ENCODE data around the gene SARDH. TPM values are rescaled to one million over a fixed set of nuclear protein-coding genes. Genes with fewer than 3 reads are reported as not detected.

SARDH gene
- total RNA-seq, 1 donor from 2014 or later = 0.63 TPM

DNA sequence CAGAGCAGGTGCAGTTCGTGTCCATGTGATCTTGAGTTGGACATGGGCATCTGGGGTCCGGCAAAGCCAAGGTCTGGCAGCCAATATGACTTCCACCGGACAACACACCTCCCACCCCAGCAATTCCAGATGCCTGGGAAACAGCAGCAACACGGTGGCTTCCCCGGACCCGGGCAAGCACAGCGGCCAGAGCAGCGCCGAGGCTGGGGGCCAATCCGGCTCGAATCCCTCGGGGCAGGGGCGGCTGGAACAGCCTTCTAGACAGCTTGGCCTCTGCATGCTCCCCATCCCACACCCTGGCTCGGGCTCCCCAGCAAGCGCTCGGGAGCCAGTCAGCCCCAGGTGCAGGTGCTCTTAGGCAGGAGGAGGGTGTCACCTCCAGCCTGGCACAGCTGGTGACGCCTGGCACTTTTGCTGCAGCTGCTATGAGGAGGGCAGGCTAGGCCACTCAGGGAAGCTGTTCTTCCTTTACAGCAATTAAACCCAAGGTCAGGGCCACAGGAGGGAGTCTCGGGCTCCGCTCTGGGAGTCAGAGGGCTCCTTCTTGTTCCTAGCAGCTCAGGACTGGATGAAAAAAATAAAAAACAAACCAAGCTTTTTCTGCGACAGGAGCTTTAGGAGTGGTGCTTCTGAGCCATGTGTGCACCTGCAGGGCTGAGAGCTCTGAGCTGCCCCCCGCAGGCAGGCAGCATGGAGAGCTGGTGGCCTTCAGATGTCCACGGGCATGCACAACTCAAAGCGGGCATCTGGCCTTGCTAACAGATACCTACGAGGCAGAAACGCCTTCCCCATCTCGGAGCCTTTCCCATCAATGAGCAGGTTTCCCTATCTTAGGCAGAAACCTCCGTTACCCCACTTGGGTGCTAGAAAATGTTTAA is 73.7 kb downstream of the SARDH start:
- Histone ChIP-seq H3K4me1 (peaks cover 8% of the 10 kb centered on the region), H3K36me3 (no peaks in the 10 kb centered on the region), H3K27me3 (ENCODE audit: low read depth) (peaks cover 85% of the 10 kb centered on the region), H3K9me3 (replicated peaks) (no peaks in the 10 kb centered on the region), H3K27ac (replicated peaks) (no peak overlapping the region), H3K4me3 (no peak overlapping the region)
- intact Hi-C loops (cut with micrococcal nuclease) = no loop called here
- DNase-seq = no peak
- no peak for TF ChIP-seq CTCF (IDR thresholded peaks at IDR 0.05; ENCODE audit: borderline replicate concordance)

DNA sequence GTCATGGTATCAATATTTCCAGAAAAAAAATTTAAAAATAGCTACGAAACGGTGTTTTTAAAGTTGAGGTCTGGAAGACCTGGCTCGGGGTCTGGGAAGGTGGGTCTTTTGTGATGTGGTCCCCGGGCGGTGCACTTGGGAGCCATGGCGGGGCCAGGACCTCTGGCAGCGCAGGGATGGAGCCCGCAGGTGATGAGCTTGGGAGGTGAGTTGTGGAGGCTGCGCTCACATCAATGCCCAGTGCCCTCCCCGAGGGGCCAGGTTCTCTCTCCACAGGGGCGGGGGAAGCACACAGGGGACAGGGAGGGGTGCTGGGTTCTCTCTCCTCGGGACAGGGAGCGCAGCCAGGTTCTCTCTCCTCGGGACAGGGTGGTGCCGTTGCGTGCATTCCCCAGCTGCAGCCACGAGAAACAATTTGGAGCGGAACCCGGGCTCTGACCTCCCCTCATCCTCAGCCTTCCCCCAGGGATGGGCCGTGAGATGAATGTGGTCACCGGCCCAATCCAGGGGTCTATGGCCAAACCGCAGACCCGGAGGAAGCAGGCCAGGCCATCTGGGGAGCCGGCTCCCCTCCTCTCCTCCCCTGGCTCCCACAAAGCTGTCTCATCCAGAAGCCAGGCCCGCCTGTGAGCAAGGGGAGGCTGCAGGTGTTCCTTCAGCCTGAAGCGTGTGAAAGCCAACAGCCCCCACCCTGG is 76.2 kb downstream of the SARDH start:
- H3K27me3 ChIP-seq (ENCODE audit: low read depth) = peaks cover 98% of the 10 kb centered on the region

GRCh38 chr9:133659516-133659915 is 78.6 kb downstream of the SARDH start:
- H3K36me3 ChIP-seq = no peaks in the 10 kb centered on the region
- H3K4me1 ChIP-seq = peaks cover 18% of the 10 kb centered on the region
- no peaks in the 10 kb centered on the region for H3K9me3 ChIP-seq (replicated peaks)
- peaks cover 98% of the 10 kb centered on the region for H3K27me3 ChIP-seq (ENCODE audit: low read depth)
- H3K27ac ChIP-seq (replicated peaks) = no peak overlapping the region
- intact Hi-C loops (cut with micrococcal nuclease) = no loop called here
- TF ChIP-seq CTCF (IDR thresholded peaks at IDR 0.05; ENCODE audit: borderline replicate concordance) = no peak
- DNase-seq = no peak
- no peak overlapping the region for H3K4me3 ChIP-seq

More for the DNA sequence above, 76.2 kb downstream of the SARDH start:
- TF ChIP-seq CTCF (IDR thresholded peaks at IDR 0.05; ENCODE audit: borderline replicate concordance) = no peak
- Histone ChIP-seq H3K4me1 (peaks cover 23% of the 10 kb centered on the region), H3K4me3 (no peak overlapping the region), H3K36me3 (no peaks in the 10 kb centered on the region), H3K27ac (replicated peaks) (no peak overlapping the region), H3K9me3 (replicated peaks) (no peaks in the 10 kb centered on the region)
- intact Hi-C loops (cut with micrococcal nuclease) = no loop called here
- no peak for DNase-seq

DNA sequence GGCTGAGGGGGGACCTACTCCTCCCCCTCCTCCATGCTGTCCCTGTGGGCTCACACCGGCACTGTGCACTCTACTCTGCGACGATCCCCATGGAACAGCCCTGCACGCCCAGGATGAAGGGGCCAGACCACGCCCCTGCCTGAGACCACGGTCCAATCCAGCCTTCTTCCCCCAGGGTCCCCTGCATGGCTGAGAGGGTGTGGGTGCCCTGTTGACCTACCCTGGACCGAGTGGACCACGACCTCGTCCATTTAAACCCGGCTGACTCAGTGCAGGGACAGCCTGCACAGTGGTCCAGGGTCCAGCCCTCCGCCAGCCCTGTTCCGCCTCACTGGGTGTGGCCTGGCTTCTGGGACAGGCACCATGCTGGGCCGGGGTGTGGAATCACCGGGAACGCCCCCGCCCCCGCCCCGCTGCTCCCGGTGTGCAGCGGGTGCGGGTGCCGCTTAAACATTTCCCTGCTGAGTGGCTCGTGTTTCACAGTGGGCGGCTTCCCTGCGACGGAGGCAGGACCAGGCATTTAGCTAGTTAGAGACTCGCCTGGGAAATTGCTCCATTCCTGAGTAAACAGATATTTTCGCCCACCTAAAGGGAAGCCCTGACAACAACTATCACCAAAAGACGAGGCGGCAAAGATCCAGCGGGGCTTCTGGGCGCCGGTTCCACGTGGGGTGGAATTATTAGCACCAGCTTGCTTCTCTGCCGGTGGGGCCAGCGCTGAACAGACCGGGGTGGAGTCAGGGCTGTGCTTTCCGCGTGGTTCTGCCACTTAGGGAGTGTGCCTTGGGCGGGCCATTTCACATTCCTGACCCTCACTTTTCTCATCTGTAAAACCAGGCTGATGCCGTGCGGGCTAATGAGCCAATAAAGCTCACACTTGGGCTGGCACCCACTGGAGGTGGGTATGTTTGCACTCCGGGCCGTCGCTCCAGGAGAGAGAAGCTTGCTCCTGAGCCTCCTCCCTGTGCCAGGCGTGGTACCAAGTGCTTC is 79.4 kb downstream of the SARDH start:
- Histone ChIP-seq H3K27ac (replicated peaks) (no peak overlapping the region), H3K4me3 (peak overlapping the region; percentile 51), H3K27me3 (ENCODE audit: low read depth) (peaks cover 98% of the 10 kb centered on the region), H3K4me1 (peaks cover 18% of the 10 kb centered on the region), H3K36me3 (no peaks in the 10 kb centered on the region), H3K9me3 (replicated peaks) (no peaks in the 10 kb centered on the region)
- peak; percentile 37 for DNase-seq
- TF ChIP-seq CTCF (IDR thresholded peaks at IDR 0.05; ENCODE audit: borderline replicate concordance) = no peak
- intact Hi-C loops (cut with micrococcal nuclease) = no loop called here

DNA sequence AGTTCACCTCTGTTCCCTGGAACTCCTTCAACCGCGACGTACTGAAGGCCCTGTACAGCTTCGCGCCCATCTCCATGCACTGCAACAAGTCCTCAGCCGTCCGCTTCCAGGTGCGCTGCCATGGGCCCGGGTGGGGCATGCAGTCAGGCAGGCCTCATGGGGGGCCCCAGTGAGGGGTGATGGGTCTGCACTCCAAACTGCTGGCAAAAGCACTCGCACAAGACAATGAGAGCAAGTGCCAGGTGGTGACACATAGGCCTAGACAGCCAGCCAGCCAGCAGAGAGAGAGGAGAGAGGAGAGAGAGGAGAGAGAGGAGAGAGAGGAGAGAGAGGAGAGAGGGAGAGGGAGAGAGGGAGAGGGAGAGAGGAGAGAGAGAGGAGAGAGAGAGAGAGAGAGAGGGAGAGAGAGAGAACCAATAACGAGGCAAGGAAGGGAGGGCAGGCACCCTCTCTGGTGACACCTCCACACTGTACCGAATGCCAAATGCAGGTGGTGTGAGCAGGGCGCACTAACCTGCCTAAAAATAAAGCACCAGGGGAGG is 81.0 kb downstream of the SARDH start:
- TF ChIP-seq CTCF (IDR thresholded peaks at IDR 0.05; ENCODE audit: borderline replicate concordance) = no peak

More for the DNA sequence above, 81.0 kb downstream of the SARDH start:
- H3K36me3 ChIP-seq = no peaks in the 10 kb centered on the region
- H3K4me1 ChIP-seq = peaks cover 18% of the 10 kb centered on the region
- DNase-seq = no peak
- H3K4me3 ChIP-seq = no peak overlapping the region
- H3K27ac ChIP-seq (replicated peaks) = no peak overlapping the region
- intact Hi-C loops (cut with micrococcal nuclease) = no loop called here
- no peaks in the 10 kb centered on the region for H3K9me3 ChIP-seq (replicated peaks)
- H3K27me3 ChIP-seq (ENCODE audit: low read depth) = peaks cover 97% of the 10 kb centered on the region
